ENCODE measurements around the gene KRTAP12-1. TPM values are rescaled to one million over a fixed set of nuclear protein-coding genes. Genes with fewer than 3 reads are reported as not detected.
"Not testable (repeated sequence)": the region's sequence is repeated elsewhere in the genome, so short reads cannot be mapped to it uniquely, and the experiment has no call there.

KRTAP12-1 gene
- polyA plus RNA-seq, 3 donors = not detected

GRCh38 chr21:44648557-44649311 lies 33.2 kb downstream of the KRTAP12-1 start:
- DNase-seq (ENCODE audit: low read depth in 3 of 3, low spot score in 2 of 3) = no peak

- no peak for DNase-seq (ENCODE audit: low read depth in 3 of 3, low spot score in 2 of 3)
These were observed 34.8 kb downstream of the KRTAP12-1 start for GRCh38 chr21:44647222-44647552.

GRCh38 chr21:44646366-44647221 lies 35.4 kb downstream of the KRTAP12-1 start, which contains the start of gene KRTAP10-11:
KRTAP10-11 (plus strand) TSS chr21:44646414; CDS start chr21:44646459, 45 bp downstream.
- DNase-seq (ENCODE audit: low read depth in 3 of 3, low spot score in 2 of 3) = not testable (repeated sequence)

GRCh38 chr21:44644878-44645277 lies 37.1 kb downstream of the KRTAP12-1 start:
- DNase-seq (ENCODE audit: low read depth in 3 of 3, low spot score in 2 of 3) = no peak

GRCh38 chr21:44643741-44644310 lies 38.1 kb downstream of the KRTAP12-1 start:
- no peak for DNase-seq (ENCODE audit: low read depth in 3 of 3, low spot score in 2 of 3)

- no peak for DNase-seq (ENCODE audit: low read depth in 3 of 3, low spot score in 2 of 3)
These were observed 41.2 kb downstream of the KRTAP12-1 start for GRCh38 chr21:44640761-44641160.

- DNase-seq (ENCODE audit: low read depth in 3 of 3, low spot score in 2 of 3) = no peak
These were observed 42.7 kb downstream of the KRTAP12-1 start for GRCh38 chr21:44639331-44639655.

GRCh38 chr21:44638506-44639330 lies 43.2 kb downstream of the KRTAP12-1 start:
- DNase-seq (ENCODE audit: low read depth in 3 of 3, low spot score in 2 of 3) = not testable (repeated sequence)

GRCh38 chr21:44637851-44638348 lies 44.1 kb downstream of the KRTAP12-1 start:
- not testable (repeated sequence) for DNase-seq (ENCODE audit: low read depth in 3 of 3, low spot score in 2 of 3)

GRCh38 chr21:44637018-44637850 lies 44.7 kb downstream of the KRTAP12-1 start, which contains the start of gene KRTAP10-10:
KRTAP10-10 (plus strand) TSS chr21:44637356; CDS start chr21:44637418, 62 bp downstream.
- no peak for DNase-seq (ENCODE audit: low read depth in 3 of 3, low spot score in 2 of 3)

GRCh38 chr21:44636209-44637017 lies 45.5 kb downstream of the KRTAP12-1 start:
- DNase-seq (ENCODE audit: low read depth in 3 of 3, low spot score in 2 of 3) = no peak

- no peak for DNase-seq (ENCODE audit: low read depth in 3 of 3, low spot score in 2 of 3)
These were observed 49.9 kb downstream of the KRTAP12-1 start for GRCh38 chr21:44632067-44632466.

Other genes with a start within 250 kb of the KRTAP12-1 start
- gene LRRC3, start 226.7 kb downstream of the KRTAP12-1 start, polyA plus RNA-seq (ENCODE audit: insufficient read length in 3 of 3) = 1 to 10 TPM; 3.8 to 4.5 (median 4.2) TPM
- gene KRTAP10-1, start 142.0 kb downstream of the KRTAP12-1 start, polyA plus RNA-seq (ENCODE audit: insufficient read length in 3 of 3) = not detected
- not detected for gene KRTAP10-2, start 130.7 kb downstream of the KRTAP12-1 start, polyA plus RNA-seq (ENCODE audit: insufficient read length in 3 of 3)
- gene KRTAP10-3, start 123.4 kb downstream of the KRTAP12-1 start, polyA plus RNA-seq (ENCODE audit: insufficient read length in 3 of 3) = not detected
- not detected for gene KRTAP10-4, start 108.4 kb downstream of the KRTAP12-1 start, polyA plus RNA-seq (ENCODE audit: insufficient read length in 3 of 3)
- gene KRTAP10-5, start 101.6 kb downstream of the KRTAP12-1 start, polyA plus RNA-seq (ENCODE audit: insufficient read length in 3 of 3) = not detected
- gene KRTAP10-6, start 89.7 kb downstream of the KRTAP12-1 start, polyA plus RNA-seq (ENCODE audit: insufficient read length in 3 of 3) = not detected
- gene KRTAP10-7, start 81.6 kb downstream of the KRTAP12-1 start, polyA plus RNA-seq (ENCODE audit: insufficient read length in 3 of 3) = under 1 TPM in 1 of 3 donors, not detected in 2; 0.08 TPM
- not detected for gene KRTAP10-8, start 70.1 kb downstream of the KRTAP12-1 start, polyA plus RNA-seq (ENCODE audit: insufficient read length in 3 of 3)
- gene KRTAP10-9, start 55.1 kb downstream of the KRTAP12-1 start, polyA plus RNA-seq (ENCODE audit: insufficient read length in 3 of 3) = not detected
- not detected for gene KRTAP10-10, start 44.8 kb downstream of the KRTAP12-1 start, polyA plus RNA-seq (ENCODE audit: insufficient read length in 3 of 3)
- gene KRTAP10-11, start 35.7 kb downstream of the KRTAP12-1 start, polyA plus RNA-seq (ENCODE audit: insufficient read length in 3 of 3) = not detected
- gene KRTAP12-4, start 27.5 kb downstream of the KRTAP12-1 start, polyA plus RNA-seq (ENCODE audit: insufficient read length in 3 of 3) = not detected
- not detected for gene KRTAP12-3, start 24.2 kb downstream of the KRTAP12-1 start, polyA plus RNA-seq (ENCODE audit: insufficient read length in 3 of 3)
- gene KRTAP12-2, start 15.2 kb downstream of the KRTAP12-1 start, polyA plus RNA-seq (ENCODE audit: insufficient read length in 3 of 3) = not detected
- gene KRTAP10-12, start 15.0 kb upstream of the KRTAP12-1 start, polyA plus RNA-seq (ENCODE audit: insufficient read length in 3 of 3) = not detected
- gene TSPEAR, start 29.4 kb upstream of the KRTAP12-1 start, polyA plus RNA-seq (ENCODE audit: insufficient read length in 3 of 3) = under 1 TPM; 0.53 to 0.67 (median 0.62) TPM
- gene UBE2G2, start 119.7 kb upstream of the KRTAP12-1 start, polyA plus RNA-seq (ENCODE audit: insufficient read length in 3 of 3) = 10 to 100 TPM; 63.1 to 80.9 (median 80.6) TPM
- 100 to 1,000 TPM; 119 to 121 (median 119) TPM for gene SUMO3, start 135.9 kb upstream of the KRTAP12-1 start, polyA plus RNA-seq (ENCODE audit: insufficient read length in 3 of 3)
- gene PTTG1IP, start 191.5 kb upstream of the KRTAP12-1 start, polyA plus RNA-seq (ENCODE audit: insufficient read length in 3 of 3) = 100 to 1,000 TPM; 262 to 281 (median 279) TPM
- 10 to 100 TPM in 1 of 3 donors, 1 to 10 TPM in 2; 7.4 to 16.0 (median 8.1) TPM for gene ITGB2, start 238.7 kb upstream of the KRTAP12-1 start, polyA plus RNA-seq (ENCODE audit: insufficient read length in 3 of 3)